Neural progenitor cell (in vitro differentiated cells): ENCODE measurements around the gene UTY. TPM values are rescaled to one million over a fixed set of nuclear protein-coding genes. Genes with fewer than 3 reads are reported as not detected.

Experiments
- DNase-seq: peaks from one replicate; pipeline ENCODE4 v3.0.0-alpha.2; 2016; ENCODE audit warnings: low spot score
- H2AFZ ChIP-seq: fragments of 200-600 bp; sonication (generic); replicated peaks from 2 replicates; pipeline ENCODE4 v1.6.1; 2016; ENCODE audit warnings: antibody characterized with exemption
- H3F3A ChIP-seq: fragments of 200-600 bp; sonication (generic); 2 replicates; pipeline ENCODE4 v1.6.1; 2016; ENCODE audit warnings: antibody characterized with exemption, low read depth
- H3K27ac ChIP-seq: fragments of 200-600 bp; sonication (generic); 2 replicates; pipeline ENCODE4 v1.5.1; 2016; ENCODE audit warnings: mild to moderate bottlenecking
- H3K27me3 ChIP-seq: fragments of 200-600 bp; sonication (generic); 2 replicates; pipeline ENCODE4 v1.6.1; 2016; ENCODE audit warnings: mild to moderate bottlenecking, moderate library complexity
- H3K36me3 ChIP-seq: fragments of 200-600 bp; sonication (generic); 2 replicates; pipeline ENCODE4 v1.5.1; 2016
- H3K4me1 ChIP-seq: fragments of 200-600 bp; sonication (generic); 2 replicates; pipeline ENCODE4 v1.6.1; 2016; ENCODE audit warnings: mixed run types
- H3K4me2 ChIP-seq: fragments of 200-600 bp; sonication (generic); 2 replicates; pipeline ENCODE4 v1.6.1; 2016
- H3K4me3 ChIP-seq: fragments of 200-600 bp; sonication (generic); 2 replicates; pipeline ENCODE4 v1.5.1; 2016
- H3K79me2 ChIP-seq: fragments of 200-600 bp; sonication (generic); 2 replicates; pipeline ENCODE4 v1.6.1; 2016; ENCODE audit warnings: low read depth
- H3K9ac ChIP-seq: fragments of 200-600 bp; sonication (generic); 2 replicates; pipeline ENCODE4 v1.6.1; 2016
- H3K9me3 ChIP-seq: fragments of 200-600 bp; sonication (generic); 2 replicates; pipeline ENCODE4 v1.5.1; 2016; ENCODE audit warnings: low read depth
- H4K20me1 ChIP-seq: fragments of 200-600 bp; sonication (generic); 2 replicates; pipeline ENCODE4 v1.6.1; 2016; ENCODE audit warnings: low read depth
- H3K27ac Mint-ChIP-seq: 3 replicates; pipeline ENCODE4 v1.8.0; 2021; ENCODE audit warnings: mixed read lengths
- H3K27me3 Mint-ChIP-seq: 2 replicates; pipeline ENCODE4 v1.8.0; 2022; ENCODE audit warnings: low read depth, mild to moderate bottlenecking, inconsistent platforms, moderate library complexity, mixed read lengths; ENCODE audit not compliant: insufficient read depth
- H3K36me3 Mint-ChIP-seq: 3 replicates; pipeline ENCODE4 v1.8.0; 2021; ENCODE audit warnings: mixed read lengths
- H3K4me1 Mint-ChIP-seq: 3 replicates; pipeline ENCODE4 v1.8.0; 2021; ENCODE audit warnings: mixed read lengths
- H3K4me3 Mint-ChIP-seq: 3 replicates; pipeline ENCODE4 v1.8.0; 2021; ENCODE audit warnings: mild to moderate bottlenecking, moderate library complexity, mixed read lengths
- H3K9me3 Mint-ChIP-seq: 3 replicates; pipeline ENCODE4 v1.8.0; 2020; ENCODE audit warnings: mixed read lengths
- EZH2 ChIP-seq: fragments of 200-600 bp; sonication (generic); IDR thresholded peaks from 2 replicates; pipeline ENCODE4 v1.6.1; 2017; ENCODE audit warnings: antibody characterized with exemption, mild to moderate bottlenecking, moderate library complexity
- EZH2phosphoT487 ChIP-seq: fragments of 200-600 bp; sonication (generic); IDR thresholded peaks from 2 replicates; pipeline ENCODE4 v1.6.1; 2017; ENCODE audit warnings: antibody characterized with exemption
- total RNA-seq: library from RNA; depleted of rRNA; stranded (reverse); fragments of >200 nt; gene quantifications from 2 replicates; pipeline ENCODE4 v1.2.3, GENCODE V29; 2015; ENCODE audit warnings: low replicate concordance
- TF ChIP-seq, protein P1 (sequence below): fragments of 200-600 bp; sonication (generic); IDR thresholded peaks from 2 replicates; pipeline ENCODE4 v1.5.1; 2017; ENCODE audit warnings: antibody characterized with exemption, mild to moderate bottlenecking

UTY gene
- total RNA-seq = not detected in 2 replicates

GRCh38 chrY:13479828-13480227 is at the start of gene UTY:
Gene UTY, minus strand, starts transcription at chrY:13480033. Its CDS starts 368 bp downstream, at chrY:13479665.
- Histone ChIP-seq H3K9ac (no peak within 1 kb of the TSS), H3K27me3 (no peaks in the 10 kb centered on the region), H3K36me3 (no peaks in the 10 kb centered on the region), H3K4me2 (no peak within 1 kb of the TSS), H4K20me1 (no peaks in the 10 kb centered on the region), H3K27ac (no peak within 1 kb of the TSS), H2AFZ (no peak within 1 kb of the TSS), H3K79me2 (no peaks in the 10 kb centered on the region), H3K4me1 (no peaks in the 10 kb centered on the region), H3K9me3 (no peaks in the 10 kb centered on the region), H3K4me3 (no peak within 1 kb of the TSS), H3F3A (no peaks in the 10 kb centered on the region)
- Mint-ChIP-seq H3K4me3 (no peak within 1 kb of the TSS), H3K27ac (no peak within 1 kb of the TSS), H3K36me3 (no peaks in the 10 kb centered on the region), H3K27me3 (no peaks in the 10 kb centered on the region), H3K9me3 (no peaks in the 10 kb centered on the region), H3K4me1 (no peaks in the 10 kb centered on the region)
- DNase-seq = no peak
- no peak for TF ChIP-seq EZH2
- TF ChIP-seq, protein P1, sequence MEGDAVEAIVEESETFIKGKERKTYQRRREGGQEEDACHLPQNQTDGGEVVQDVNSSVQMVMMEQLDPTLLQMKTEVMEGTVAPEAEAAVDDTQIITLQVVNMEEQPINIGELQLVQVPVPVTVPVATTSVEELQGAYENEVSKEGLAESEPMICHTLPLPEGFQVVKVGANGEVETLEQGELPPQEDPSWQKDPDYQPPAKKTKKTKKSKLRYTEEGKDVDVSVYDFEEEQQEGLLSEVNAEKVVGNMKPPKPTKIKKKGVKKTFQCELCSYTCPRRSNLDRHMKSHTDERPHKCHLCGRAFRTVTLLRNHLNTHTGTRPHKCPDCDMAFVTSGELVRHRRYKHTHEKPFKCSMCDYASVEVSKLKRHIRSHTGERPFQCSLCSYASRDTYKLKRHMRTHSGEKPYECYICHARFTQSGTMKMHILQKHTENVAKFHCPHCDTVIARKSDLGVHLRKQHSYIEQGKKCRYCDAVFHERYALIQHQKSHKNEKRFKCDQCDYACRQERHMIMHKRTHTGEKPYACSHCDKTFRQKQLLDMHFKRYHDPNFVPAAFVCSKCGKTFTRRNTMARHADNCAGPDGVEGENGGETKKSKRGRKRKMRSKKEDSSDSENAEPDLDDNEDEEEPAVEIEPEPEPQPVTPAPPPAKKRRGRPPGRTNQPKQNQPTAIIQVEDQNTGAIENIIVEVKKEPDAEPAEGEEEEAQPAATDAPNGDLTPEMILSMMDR = no peak
- TF ChIP-seq EZH2phosphoT487 = no peak

GRCh38 chrY:13520474-13520873 is 40.6 kb upstream of the UTY start:
- H3K9me3 ChIP-seq = no peaks in the 10 kb centered on the region
- Mint-ChIP-seq H3K27me3 (no peaks in the 10 kb centered on the region), H3K4me3 (no peak overlapping the region), H3K9me3 (no peaks in the 10 kb centered on the region), H3K4me1 (no peaks in the 10 kb centered on the region), H3K27ac (no peak overlapping the region), H3K36me3 (no peaks in the 10 kb centered on the region)
- H3K4me3 ChIP-seq = no peak overlapping the region
- H3K36me3 ChIP-seq = no peaks in the 10 kb centered on the region
- no peak for TF ChIP-seq EZH2
- no peak for DNase-seq
- H2AFZ ChIP-seq = no peak overlapping the region
- no peaks in the 10 kb centered on the region for H3F3A ChIP-seq
- no peaks in the 10 kb centered on the region for H3K4me1 ChIP-seq
- H3K27me3 ChIP-seq = no peaks in the 10 kb centered on the region
- H3K27ac ChIP-seq = no peak overlapping the region
- no peaks in the 10 kb centered on the region for H4K20me1 ChIP-seq
- H3K79me2 ChIP-seq = no peaks in the 10 kb centered on the region
- H3K4me2 ChIP-seq = no peak overlapping the region
- no peak overlapping the region for H3K9ac ChIP-seq

- H3K36me3 ChIP-seq = no peaks in the 10 kb centered on the region
- no peaks in the 10 kb centered on the region for H3K9me3 Mint-ChIP-seq
- H3K27ac Mint-ChIP-seq = no peak overlapping the region
- no peaks in the 10 kb centered on the region for H3K9me3 ChIP-seq
- H3K4me2 ChIP-seq = no peak overlapping the region
- no peak overlapping the region for H3K9ac ChIP-seq
- H3K4me1 ChIP-seq = no peaks in the 10 kb centered on the region
- H3K4me3 ChIP-seq = no peak overlapping the region
- no peaks in the 10 kb centered on the region for H3K27me3 ChIP-seq
- no peaks in the 10 kb centered on the region for H3K4me1 Mint-ChIP-seq
- no peaks in the 10 kb centered on the region for H3F3A ChIP-seq
- TF ChIP-seq EZH2phosphoT487 = no peak
- TF ChIP-seq, protein P1 = no peak
- TF ChIP-seq EZH2 = no peak
- H2AFZ ChIP-seq = no peak overlapping the region
- no peak overlapping the region for H3K4me3 Mint-ChIP-seq
- H3K79me2 ChIP-seq = no peaks in the 10 kb centered on the region
- no peaks in the 10 kb centered on the region for H3K27me3 Mint-ChIP-seq
- DNase-seq = no peak
- no peak overlapping the region for H3K27ac ChIP-seq
- no peaks in the 10 kb centered on the region for H4K20me1 ChIP-seq
- H3K36me3 Mint-ChIP-seq = no peaks in the 10 kb centered on the region
These were observed 21.4 kb upstream of the UTY start for GRCh38 chrY:13501215-13501614.

DNA sequence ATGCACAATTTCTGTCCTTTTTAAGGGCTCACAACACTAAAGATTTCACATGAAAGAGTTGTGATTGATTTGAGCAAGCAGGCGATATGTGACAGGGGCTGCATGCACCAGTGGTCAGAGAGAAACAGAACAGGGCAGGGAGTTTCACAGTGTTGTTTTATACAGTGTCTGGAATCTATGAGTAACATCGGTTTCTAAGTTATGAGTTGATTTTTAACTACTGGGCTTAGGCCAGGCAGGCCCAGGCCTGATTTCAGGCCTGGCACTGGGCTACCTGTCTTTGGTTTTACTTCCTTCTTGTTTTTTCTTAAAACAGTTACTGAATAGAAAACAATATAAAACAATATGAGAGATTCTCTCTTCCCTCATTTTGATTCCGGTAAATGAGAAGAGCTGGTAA is 13.9 kb upstream of the UTY start:
- Histone ChIP-seq H3K27ac (no peak overlapping the region), H3K4me3 (no peak overlapping the region), H3K9me3 (no peaks in the 10 kb centered on the region), H3K79me2 (no peaks in the 10 kb centered on the region), H3K4me1 (no peaks in the 10 kb centered on the region), H2AFZ (no peak overlapping the region), H3K9ac (no peak overlapping the region), H4K20me1 (no peaks in the 10 kb centered on the region), H3K4me2 (no peak overlapping the region), H3K36me3 (no peaks in the 10 kb centered on the region), H3K27me3 (no peaks in the 10 kb centered on the region), H3F3A (no peaks in the 10 kb centered on the region)
- Mint-ChIP-seq H3K36me3 (no peaks in the 10 kb centered on the region), H3K27ac (no peak overlapping the region), H3K4me1 (no peaks in the 10 kb centered on the region), H3K4me3 (no peak overlapping the region), H3K9me3 (no peaks in the 10 kb centered on the region), H3K27me3 (no peaks in the 10 kb centered on the region)
- TF ChIP-seq EZH2phosphoT487 (no peak), EZH2 (no peak)
- TF ChIP-seq, protein P1 = no peak
- no peak for DNase-seq
